HepG2 (cell line): Measurements from ENCODE around the gene COQ8A. TPM values are rescaled to one million over a fixed set of nuclear protein-coding genes. Genes with fewer than 3 reads are reported as not detected.

Source experiments
- ATM ChIP-seq: fragments of 450-650 bp; IDR thresholded peaks from 2 replicates; pipeline ENCODE4 v1.7.1; 2017; ENCODE audit warnings: mild to moderate bottlenecking, borderline replicate concordance
- HMG20A ChIP-seq: IDR thresholded peaks from 2 replicates; pipeline ENCODE4 v1.6.1; 2016; ENCODE audit warnings: borderline replicate concordance
- HNF1A ChIP-seq, 2 experiments: sonication (generic) in 1 of 2; formaldehyde crosslinking in 1 of 2; IDR thresholded peaks; 2 replicates each; pipeline versions ENCODE4 v1.4.0 to v1.6.1; 2016 to 2020; ENCODE audit warnings: borderline replicate concordance in 1 of 2, low read depth in 1 of 2, mild to moderate bottlenecking in 1 of 2, missing genetic modification reagents in 1 of 2
- YEATS4 ChIP-seq: sonication (generic); formaldehyde crosslinking; IDR thresholded peaks from 2 replicates; pipeline ENCODE4 v1.4.0; 2020; ENCODE audit warnings: missing genetic modification reagents, borderline replicate concordance
- polyA plus RNA-seq, 8 experiments: library from polyadenylated mRNA; depleted of rRNA in 3 of 8; stranded (reverse) in 7 of 8; unstranded in 1 of 8; fragments of >200 nt; fragmentation: Illumina TruSeq in 4 of 8; extraction: Trizol in 4 of 8; gene quantifications; 2 replicates each; pipeline versions ENCODE4 v1.2.1 to v1.2.3, GENCODE V29; 2011 to 2016; ENCODE audit warnings: low read depth in 4 of 8, missing spikeins in 1 of 8, mixed read lengths in 1 of 8; ENCODE audit not compliant: insufficient read depth in 1 of 8
- total RNA-seq, 5 experiments: library from RNA; depleted of rRNA; stranded (reverse); fragments of >200 nt; fragmentation: Illumina TruSeq; extraction: Trizol; gene quantifications; 2 replicates each; pipeline ENCODE4 v1.2.3, GENCODE V29; 2016; ENCODE audit warnings: low read depth in 1 of 5
- TF ChIP-seq, protein P1 (sequence below): sonication (generic); formaldehyde crosslinking; IDR thresholded peaks from 2 replicates; pipeline ENCODE4 v1.5.0; 2020; ENCODE audit warnings: mild to moderate bottlenecking, missing genetic modification reagents, borderline replicate concordance
- TF ChIP-seq, protein P2 (sequence below): IDR thresholded peaks from 2 replicates; pipeline ENCODE4 v1.6.1; 2016; ENCODE audit warnings: missing compliant biosample characterization, missing genetic modification reagents, borderline replicate concordance
- TF ChIP-seq, protein P3 (sequence below): sonication (generic); formaldehyde crosslinking; IDR thresholded peaks from 2 replicates; pipeline ENCODE4 v1.5.0; 2020; ENCODE audit warnings: mild to moderate bottlenecking, missing genetic modification reagents

COQ8A gene
- total and polyA plus RNA-seq, 2 of the 13 experiments (the other 11 are each of a cell fraction or from before 2014, with no cell fraction given): 60.4 to 88.7 TPM

DNA sequence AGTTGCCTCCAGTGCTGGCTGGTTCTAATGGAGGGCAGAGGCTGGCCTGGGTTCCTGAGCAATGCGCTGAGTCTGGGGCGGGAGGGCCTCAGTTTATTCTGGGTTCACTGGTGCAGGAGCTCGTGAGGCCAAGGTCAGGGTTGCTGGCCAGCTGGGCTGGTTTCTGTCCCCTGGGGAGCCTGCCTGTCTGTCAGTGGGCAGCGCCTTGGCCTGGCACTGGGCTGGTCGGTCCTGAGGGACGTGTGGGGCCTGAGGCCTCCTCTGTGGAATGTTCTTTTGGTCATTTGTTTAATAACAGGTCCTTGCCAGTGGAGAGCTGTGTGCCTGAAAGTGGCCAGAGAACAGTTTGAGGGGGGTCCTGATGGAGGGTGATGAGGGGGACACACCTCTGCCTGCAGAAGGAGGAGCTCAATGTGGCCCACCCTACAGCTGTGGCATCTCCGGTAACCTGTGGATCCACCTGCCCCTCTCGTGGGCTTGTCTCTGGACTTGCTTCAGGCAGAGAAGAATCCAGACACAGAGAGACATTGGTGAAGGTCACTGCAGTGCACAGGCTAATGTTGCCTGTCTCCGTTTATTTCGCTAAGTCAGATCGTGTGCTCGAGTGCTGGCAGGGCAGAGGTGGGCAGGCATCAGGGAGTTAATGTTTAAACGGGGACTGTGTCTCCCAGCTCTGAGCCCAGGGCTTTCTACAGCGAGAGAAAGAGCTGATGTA is 34.6 kb downstream of the COQ8A start (continued):
- TF ChIP-seq HNF1A (IDR thresholded peaks at IDR 0.05; ENCODE audit: low read depth) (peak; percentile 90), HNF1A (CRISPR knock-in tag; IDR thresholded peaks at IDR 0.05; ENCODE audit: borderline replicate concordance) (peak; percentile 96), YEATS4 (CRISPR knock-in tag) (peak; percentile 56; the same call in 1 of the 2 replicates), ATM (no peak), HMG20A (peak; percentile 47; the same call in 1 of the 2 replicates)
- TF ChIP-seq, protein P1, sequence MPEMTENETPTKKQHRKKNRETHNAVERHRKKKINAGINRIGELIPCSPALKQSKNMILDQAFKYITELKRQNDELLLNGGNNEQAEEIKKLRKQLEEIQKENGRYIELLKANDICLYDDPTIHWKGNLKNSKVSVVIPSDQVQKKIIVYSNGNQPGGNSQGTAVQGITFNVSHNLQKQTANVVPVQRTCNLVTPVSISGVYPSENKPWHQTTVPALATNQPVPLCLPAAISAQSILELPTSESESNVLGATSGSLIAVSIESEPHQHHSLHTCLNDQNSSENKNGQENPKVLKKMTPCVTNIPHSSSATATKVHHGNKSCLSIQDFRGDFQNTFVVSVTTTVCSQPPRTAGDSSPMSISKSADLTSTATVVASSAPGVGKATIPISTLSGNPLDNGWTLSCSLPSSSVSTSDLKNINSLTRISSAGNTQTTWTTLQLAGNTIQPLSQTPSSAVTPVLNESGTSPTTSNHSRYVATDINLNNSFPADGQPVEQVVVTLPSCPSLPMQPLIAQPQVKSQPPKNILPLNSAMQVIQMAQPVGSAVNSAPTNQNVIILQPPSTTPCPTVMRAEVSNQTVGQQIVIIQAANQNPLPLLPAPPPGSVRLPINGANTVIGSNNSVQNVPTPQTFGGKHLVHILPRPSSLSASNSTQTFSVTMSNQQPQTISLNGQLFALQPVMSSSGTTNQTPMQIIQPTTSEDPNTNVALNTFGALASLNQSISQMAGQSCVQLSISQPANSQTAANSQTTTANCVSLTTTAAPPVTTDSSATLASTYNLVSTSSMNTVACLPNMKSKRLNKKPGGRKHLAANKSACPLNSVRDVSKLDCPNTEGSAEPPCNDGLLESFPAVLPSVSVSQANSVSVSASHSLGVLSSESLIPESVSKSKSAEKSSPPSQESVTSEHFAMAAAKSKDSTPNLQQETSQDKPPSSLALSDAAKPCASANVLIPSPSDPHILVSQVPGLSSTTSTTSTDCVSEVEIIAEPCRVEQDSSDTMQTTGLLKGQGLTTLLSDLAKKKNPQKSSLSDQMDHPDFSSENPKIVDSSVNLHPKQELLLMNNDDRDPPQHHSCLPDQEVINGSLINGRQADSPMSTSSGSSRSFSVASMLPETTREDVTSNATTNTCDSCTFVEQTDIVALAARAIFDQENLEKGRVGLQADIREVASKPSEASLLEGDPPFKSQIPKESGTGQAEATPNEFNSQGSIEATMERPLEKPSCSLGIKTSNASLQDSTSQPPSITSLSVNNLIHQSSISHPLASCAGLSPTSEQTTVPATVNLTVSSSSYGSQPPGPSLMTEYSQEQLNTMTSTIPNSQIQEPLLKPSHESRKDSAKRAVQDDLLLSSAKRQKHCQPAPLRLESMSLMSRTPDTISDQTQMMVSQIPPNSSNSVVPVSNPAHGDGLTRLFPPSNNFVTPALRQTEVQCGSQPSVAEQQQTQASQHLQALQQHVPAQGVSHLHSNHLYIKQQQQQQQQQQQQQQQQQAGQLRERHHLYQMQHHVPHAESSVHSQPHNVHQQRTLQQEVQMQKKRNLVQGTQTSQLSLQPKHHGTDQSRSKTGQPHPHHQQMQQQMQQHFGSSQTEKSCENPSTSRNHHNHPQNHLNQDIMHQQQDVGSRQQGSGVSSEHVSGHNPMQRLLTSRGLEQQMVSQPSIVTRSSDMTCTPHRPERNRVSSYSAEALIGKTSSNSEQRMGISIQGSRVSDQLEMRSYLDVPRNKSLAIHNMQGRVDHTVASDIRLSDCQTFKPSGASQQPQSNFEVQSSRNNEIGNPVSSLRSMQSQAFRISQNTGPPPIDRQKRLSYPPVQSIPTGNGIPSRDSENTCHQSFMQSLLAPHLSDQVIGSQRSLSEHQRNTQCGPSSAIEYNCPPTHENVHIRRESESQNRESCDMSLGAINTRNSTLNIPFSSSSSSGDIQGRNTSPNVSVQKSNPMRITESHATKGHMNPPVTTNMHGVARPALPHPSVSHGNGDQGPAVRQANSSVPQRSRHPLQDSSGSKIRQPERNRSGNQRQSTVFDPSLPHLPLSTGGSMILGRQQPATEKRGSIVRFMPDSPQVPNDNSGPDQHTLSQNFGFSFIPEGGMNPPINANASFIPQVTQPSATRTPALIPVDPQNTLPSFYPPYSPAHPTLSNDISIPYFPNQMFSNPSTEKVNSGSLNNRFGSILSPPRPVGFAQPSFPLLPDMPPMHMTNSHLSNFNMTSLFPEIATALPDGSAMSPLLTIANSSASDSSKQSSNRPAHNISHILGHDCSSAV (CRISPR knock-in tag): no peak
- TF ChIP-seq, protein P2, sequence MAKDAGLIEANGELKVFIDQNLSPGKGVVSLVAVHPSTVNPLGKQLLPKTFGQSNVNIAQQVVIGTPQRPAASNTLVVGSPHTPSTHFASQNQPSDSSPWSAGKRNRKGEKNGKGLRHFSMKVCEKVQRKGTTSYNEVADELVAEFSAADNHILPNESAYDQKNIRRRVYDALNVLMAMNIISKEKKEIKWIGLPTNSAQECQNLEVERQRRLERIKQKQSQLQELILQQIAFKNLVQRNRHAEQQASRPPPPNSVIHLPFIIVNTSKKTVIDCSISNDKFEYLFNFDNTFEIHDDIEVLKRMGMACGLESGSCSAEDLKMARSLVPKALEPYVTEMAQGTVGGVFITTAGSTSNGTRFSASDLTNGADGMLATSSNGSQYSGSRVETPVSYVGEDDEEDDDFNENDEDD (CRISPR knock-in tag): no peak; the same call in 1 of the 2 replicates
- TF ChIP-seq, protein P3, sequence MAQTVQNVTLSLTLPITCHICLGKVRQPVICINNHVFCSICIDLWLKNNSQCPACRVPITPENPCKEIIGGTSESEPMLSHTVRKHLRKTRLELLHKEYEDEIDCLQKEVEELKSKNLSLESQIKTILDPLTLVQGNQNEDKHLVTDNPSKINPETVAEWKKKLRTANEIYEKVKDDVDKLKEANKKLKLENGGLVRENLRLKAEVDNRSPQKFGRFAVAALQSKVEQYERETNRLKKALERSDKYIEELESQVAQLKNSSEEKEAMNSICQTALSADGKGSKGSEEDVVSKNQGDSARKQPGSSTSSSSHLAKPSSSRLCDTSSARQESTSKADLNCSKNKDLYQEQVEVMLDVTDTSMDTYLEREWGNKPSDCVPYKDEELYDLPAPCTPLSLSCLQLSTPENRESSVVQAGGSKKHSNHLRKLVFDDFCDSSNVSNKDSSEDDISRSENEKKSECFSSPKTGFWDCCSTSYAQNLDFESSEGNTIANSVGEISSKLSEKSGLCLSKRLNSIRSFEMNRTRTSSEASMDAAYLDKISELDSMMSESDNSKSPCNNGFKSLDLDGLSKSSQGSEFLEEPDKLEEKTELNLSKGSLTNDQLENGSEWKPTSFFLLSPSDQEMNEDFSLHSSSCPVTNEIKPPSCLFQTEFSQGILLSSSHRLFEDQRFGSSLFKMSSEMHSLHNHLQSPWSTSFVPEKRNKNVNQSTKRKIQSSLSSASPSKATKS (CRISPR knock-in tag): no peak
